Type B pancreatic cell (in vitro differentiated cells): ENCODE measurements around the gene PRDM16. TPM values are rescaled to one million over a fixed set of nuclear protein-coding genes. Genes with fewer than 3 reads are reported as not detected.

Experiments
- DNase-seq: peaks from one replicate; pipeline ENCODE4 v3.0.0; 2021; ENCODE audit warnings: mixed read lengths; ENCODE audit not compliant: unreplicated experiment; ENCODE audit errors: extremely low spot score
- H3K27ac Mint-ChIP-seq: 2 replicates; pipeline ENCODE4 v1.8.0; 2021; ENCODE audit warnings: mild to moderate bottlenecking, mixed read lengths
- H3K27me3 Mint-ChIP-seq: 2 replicates; pipeline ENCODE4 v1.8.0; 2021; ENCODE audit warnings: mixed read lengths
- H3K36me3 Mint-ChIP-seq: 2 replicates; pipeline ENCODE4 v1.8.0; 2021; ENCODE audit warnings: mixed read lengths
- H3K4me1 Mint-ChIP-seq: one replicate; pipeline ENCODE4 v1.8.0; 2021; ENCODE audit warnings: mixed read lengths; ENCODE audit not compliant: unreplicated experiment
- H3K4me3 Mint-ChIP-seq: 2 replicates; pipeline ENCODE4 v1.8.0; 2021; ENCODE audit warnings: mild to moderate bottlenecking, mixed read lengths
- H3K9me3 Mint-ChIP-seq: 2 replicates; pipeline ENCODE4 v1.8.0; 2021; ENCODE audit warnings: mixed read lengths
- total RNA-seq: library from RNA; stranded (reverse); gene quantifications from 2 replicates; pipeline ENCODE4 v1.2.1, GENCODE V29; 2021; ENCODE audit warnings: low replicate concordance
- TF ChIP-seq, protein P1 (sequence below): fragments of 200-600 bp; sonication (generic); conservative IDR thresholded peaks from 2 replicates; pipeline ENCODE4 v1.5.0; 2021; ENCODE audit warnings: antibody characterized with exemption, mild to moderate bottlenecking

PRDM16 gene
- total RNA-seq, 1 donor from 2014 or later = 23.6 TPM

DNA sequence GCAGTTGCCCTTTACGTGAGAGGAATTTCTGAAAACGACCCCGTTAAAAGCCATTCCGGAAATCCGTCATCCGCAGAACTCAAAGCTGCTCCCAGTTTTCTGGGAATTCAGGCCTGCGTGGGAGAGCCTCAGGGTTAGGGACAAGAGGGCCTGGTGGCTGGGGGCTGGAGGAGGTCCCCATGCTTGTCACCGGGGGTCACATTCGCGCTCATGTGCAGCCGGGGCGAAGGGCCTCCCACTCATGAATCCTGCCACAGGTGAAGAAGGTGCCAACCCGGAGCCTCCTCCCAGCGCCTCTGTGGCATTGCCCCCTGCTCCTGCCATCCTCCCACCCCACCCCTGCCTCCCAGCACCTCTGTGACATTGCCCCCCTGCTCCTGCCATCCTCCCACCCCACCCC, 98.3 kb downstream of the PRDM16 start:
- Mint-ChIP-seq H3K36me3 (no peaks in the 10 kb centered on the region), H3K27ac (no peak overlapping the region), H3K27me3 (peaks cover 22% of the 10 kb centered on the region), H3K4me3 (no peak overlapping the region), H3K9me3 (no peaks in the 10 kb centered on the region), H3K4me1 (peaks cover 29% of the 10 kb centered on the region)
- TF ChIP-seq, protein P1, sequence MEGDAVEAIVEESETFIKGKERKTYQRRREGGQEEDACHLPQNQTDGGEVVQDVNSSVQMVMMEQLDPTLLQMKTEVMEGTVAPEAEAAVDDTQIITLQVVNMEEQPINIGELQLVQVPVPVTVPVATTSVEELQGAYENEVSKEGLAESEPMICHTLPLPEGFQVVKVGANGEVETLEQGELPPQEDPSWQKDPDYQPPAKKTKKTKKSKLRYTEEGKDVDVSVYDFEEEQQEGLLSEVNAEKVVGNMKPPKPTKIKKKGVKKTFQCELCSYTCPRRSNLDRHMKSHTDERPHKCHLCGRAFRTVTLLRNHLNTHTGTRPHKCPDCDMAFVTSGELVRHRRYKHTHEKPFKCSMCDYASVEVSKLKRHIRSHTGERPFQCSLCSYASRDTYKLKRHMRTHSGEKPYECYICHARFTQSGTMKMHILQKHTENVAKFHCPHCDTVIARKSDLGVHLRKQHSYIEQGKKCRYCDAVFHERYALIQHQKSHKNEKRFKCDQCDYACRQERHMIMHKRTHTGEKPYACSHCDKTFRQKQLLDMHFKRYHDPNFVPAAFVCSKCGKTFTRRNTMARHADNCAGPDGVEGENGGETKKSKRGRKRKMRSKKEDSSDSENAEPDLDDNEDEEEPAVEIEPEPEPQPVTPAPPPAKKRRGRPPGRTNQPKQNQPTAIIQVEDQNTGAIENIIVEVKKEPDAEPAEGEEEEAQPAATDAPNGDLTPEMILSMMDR = no peak
- DNase-seq = no peak

DNA sequence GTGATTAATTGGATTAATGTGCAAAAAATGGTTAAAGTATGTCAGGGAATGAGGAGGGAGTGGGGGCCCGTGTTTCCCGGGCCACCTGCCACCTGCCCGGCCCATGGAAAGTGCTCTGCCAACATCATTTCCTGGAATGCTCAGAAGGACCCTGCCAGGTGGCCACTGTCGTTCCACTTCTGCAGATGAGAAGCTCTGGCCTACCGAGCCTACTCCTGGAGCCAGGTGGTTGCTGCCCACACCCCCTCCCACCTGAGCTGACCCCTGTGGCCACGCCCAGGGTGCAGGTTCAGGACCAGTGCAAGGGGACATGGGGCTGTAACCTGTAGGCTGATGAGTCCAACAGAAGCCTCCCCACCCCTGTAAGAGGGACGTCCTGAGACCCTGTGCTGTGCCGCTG, 99.7 kb downstream of the PRDM16 start:
- Mint-ChIP-seq H3K27ac (no peak overlapping the region), H3K9me3 (no peaks in the 10 kb centered on the region), H3K4me3 (no peak overlapping the region), H3K27me3 (peaks cover 32% of the 10 kb centered on the region), H3K4me1 (peaks cover 37% of the 10 kb centered on the region), H3K36me3 (no peaks in the 10 kb centered on the region)
- DNase-seq = no peak
- TF ChIP-seq, protein P1 = no peak

DNA sequence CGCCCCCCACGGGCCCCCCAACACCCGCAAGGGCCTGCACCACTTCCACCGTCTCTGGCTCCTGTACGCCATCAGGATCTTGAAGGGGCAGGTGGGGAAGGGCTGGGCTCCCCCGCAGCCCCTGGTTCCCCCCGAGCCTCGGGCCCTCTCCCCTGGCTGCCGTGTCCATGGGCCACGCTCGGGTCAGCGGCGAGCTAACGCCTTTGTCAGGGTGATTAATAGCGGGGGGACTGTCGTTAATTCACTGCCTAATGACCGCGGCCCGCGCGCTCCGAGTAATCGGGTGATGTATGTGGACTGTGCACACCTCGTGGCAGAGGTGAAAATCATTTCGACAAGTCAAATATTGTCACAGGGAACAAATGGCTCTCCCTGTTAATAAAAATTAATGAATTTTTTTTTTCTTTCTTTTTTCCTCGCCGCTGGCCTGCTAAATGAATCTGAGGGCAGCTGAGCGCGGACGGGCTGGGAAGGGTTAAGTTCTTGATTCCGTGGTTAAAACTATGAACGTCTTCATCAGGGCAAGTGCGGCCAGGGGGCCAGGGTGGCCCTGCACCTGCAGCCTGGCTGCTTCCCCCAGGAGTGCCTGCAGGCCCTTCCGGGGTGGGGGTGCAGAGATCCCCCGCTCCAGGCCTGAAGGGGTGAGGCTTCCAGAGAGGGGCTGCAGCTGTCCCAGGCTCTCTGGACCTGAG, 100.8 kb downstream of the PRDM16 start:
- Mint-ChIP-seq H3K4me1 (peaks cover 34% of the 10 kb centered on the region), H3K27me3 (peaks cover 29% of the 10 kb centered on the region), H3K4me3 (no peak overlapping the region), H3K9me3 (no peaks in the 10 kb centered on the region), H3K36me3 (no peaks in the 10 kb centered on the region), H3K27ac (no peak overlapping the region)
- TF ChIP-seq, protein P1 = no peak
- DNase-seq = no peak

DNA sequence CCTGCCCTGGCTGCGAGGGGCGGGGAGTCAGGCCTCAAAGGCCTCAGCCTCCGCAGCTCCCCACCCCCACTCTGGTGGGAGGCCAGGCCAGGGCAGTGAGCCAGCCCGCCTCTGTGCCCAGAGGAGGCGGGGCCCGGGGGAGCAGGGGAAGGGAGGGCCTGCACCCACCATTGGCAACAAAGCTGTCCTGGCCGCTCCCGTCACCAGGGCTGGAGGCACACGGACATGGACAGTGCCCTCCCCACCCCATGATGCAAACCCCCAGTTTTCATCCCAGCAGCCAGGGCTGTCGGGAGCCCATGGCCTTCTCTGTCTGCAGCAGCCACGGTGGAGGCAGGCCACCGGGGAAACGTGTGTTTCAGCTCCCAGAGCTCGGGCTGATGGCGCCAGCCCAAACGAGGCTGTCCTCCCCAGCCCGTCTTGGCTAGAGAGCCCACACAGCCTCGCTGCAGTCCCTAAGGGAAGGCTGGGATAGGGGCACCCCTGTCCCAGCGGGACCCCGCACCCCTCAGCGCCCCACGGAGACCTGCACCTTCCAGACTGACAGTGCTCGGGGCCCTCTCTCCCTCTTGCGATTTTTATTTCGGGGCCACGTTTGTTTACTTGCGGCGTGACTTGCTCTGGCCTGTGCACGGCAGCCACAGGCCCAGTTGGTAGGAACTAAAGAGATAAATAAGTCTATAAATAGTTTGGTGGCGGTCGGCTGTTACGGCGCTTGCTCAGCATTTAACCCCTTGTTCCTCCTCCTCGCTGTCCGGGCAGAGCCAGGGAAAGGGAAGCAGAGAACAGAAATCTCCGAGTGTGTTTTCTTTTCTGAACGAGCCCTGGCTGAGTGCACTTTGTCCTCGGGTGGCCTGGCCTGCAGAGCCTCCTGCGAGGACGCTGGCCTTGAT, 101.8 kb downstream of the PRDM16 start:
- H3K9me3 Mint-ChIP-seq = no peaks in the 10 kb centered on the region
- no peak for DNase-seq
- TF ChIP-seq, protein P1 = no peak
- no peaks in the 10 kb centered on the region for H3K36me3 Mint-ChIP-seq
- H3K27me3 Mint-ChIP-seq = peaks cover 29% of the 10 kb centered on the region
- peaks cover 34% of the 10 kb centered on the region for H3K4me1 Mint-ChIP-seq
- peak overlapping the region; percentile 89 for H3K27ac Mint-ChIP-seq
- peak overlapping the region; percentile 83 for H3K4me3 Mint-ChIP-seq

DNA sequence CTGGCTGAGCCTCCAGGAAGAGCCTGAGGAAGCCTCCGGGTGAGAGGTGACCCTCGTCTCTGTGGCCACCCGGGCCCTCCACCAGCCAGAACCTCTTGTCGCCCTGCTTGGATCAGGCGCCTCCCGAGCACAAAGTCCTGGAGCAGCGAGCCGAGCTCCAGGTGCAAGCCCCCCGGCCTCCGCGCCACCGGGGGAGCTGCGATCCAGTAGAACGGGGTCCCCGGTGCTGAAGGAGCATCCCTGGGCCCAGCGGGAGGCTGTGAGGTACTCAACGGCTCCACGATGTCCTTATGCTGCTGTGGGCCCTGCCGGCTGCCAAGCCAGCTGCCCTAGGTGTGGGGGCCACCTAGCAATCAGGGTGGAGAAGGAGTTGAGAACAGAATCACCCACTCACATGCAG, 102.8 kb downstream of the PRDM16 start:
- no peak overlapping the region for H3K27ac Mint-ChIP-seq
- TF ChIP-seq, protein P1 = no peak
- H3K4me1 Mint-ChIP-seq = peaks cover 33% of the 10 kb centered on the region
- DNase-seq = no peak
- H3K36me3 Mint-ChIP-seq = no peaks in the 10 kb centered on the region
- no peaks in the 10 kb centered on the region for H3K9me3 Mint-ChIP-seq
- H3K27me3 Mint-ChIP-seq = peaks cover 29% of the 10 kb centered on the region
- no peak overlapping the region for H3K4me3 Mint-ChIP-seq
